A673 (cell line): ENCODE results near the gene CYTH2. TPM values are rescaled to one million over a fixed set of nuclear protein-coding genes. Genes with fewer than 3 reads are reported as not detected.
"Not testable (repeated sequence)": the region's sequence is repeated elsewhere in the genome, so short reads cannot be mapped to it uniquely, and the experiment has no call there.

Experiments
- BruUV-seq: library from RNA; stranded (reverse); fragments of 400-500 nt; replicated peaks from 2 replicates; lab custom pipeline; 2021; lab: Mats Ljungman, UMichigan
- CTCF ChIA-PET: fragments of 300-600 bp; sonication (Branson Sonifier 250); formaldehyde crosslinking; loops from one replicate; lab custom pipeline; 2022; ENCODE audit warnings: antibody characterized with exemption; lab: Charles Lee
- POLR2A ChIA-PET: fragments of 300-600 bp; sonication (Branson Sonifier 250); formaldehyde crosslinking; loops from one replicate; lab custom pipeline; 2022; ENCODE audit warnings: antibody characterized with exemption; ENCODE audit not compliant: low non-redundant PET; lab: Charles Lee
- DNase-seq: peaks from one replicate; pipeline ENCODE4 v3.0.0-alpha.2; 2015; ENCODE audit warnings: low spot score
- H3K27ac ChIP-seq: fragments of 200-600 bp; sonication (generic); 2 replicates; pipeline ENCODE4 v1.5.1; 2016; ENCODE audit warnings: mixed run types, low read depth, mild to moderate bottlenecking, mixed read lengths, antibody characterized with exemption, low read length; ENCODE audit not compliant: poor library complexity, severe bottlenecking
- H3K27me3 ChIP-seq: fragments of 200-600 bp; sonication (generic); replicated peaks from 2 replicates; pipeline ENCODE4 v1.6.1; 2017; ENCODE audit warnings: mixed run types, low read depth, mild to moderate bottlenecking, mixed read lengths, antibody characterized with exemption, low read length; ENCODE audit not compliant: insufficient read depth, poor library complexity
- H3K36me3 ChIP-seq: fragments of 200-600 bp; sonication (generic); 2 replicates; pipeline ENCODE4 v1.6.1; 2016; ENCODE audit warnings: mixed run types, mild to moderate bottlenecking, mixed read lengths, antibody characterized with exemption, low read length; ENCODE audit not compliant: insufficient read depth, poor library complexity, severe bottlenecking
- H3K4me1 ChIP-seq: fragments of 200-600 bp; sonication (generic); 2 replicates; pipeline ENCODE4 v1.6.1; 2017; ENCODE audit warnings: mixed run types, mild to moderate bottlenecking, mixed read lengths, antibody characterized with exemption, low read length; ENCODE audit not compliant: insufficient read depth, poor library complexity, severe bottlenecking
- H3K4me3 ChIP-seq: fragments of 200-600 bp; sonication (generic); 2 replicates; pipeline ENCODE4 v1.5.1; 2016; ENCODE audit warnings: low read depth, mixed run types, mild to moderate bottlenecking, mixed read lengths, low read length; ENCODE audit not compliant: poor library complexity, severe bottlenecking
- H3K9me3 ChIP-seq: fragments of 200-600 bp; sonication (generic); 2 replicates; pipeline ENCODE4 v1.6.1; 2016; ENCODE audit warnings: mixed run types, low read depth, mild to moderate bottlenecking, mixed read lengths, antibody characterized with exemption, low read length; ENCODE audit not compliant: poor library complexity, severe bottlenecking
- EZH2 ChIP-seq: fragments of 200-600 bp; sonication (generic); IDR thresholded peaks from 2 replicates; pipeline ENCODE4 v1.6.1; 2017; ENCODE audit warnings: borderline replicate concordance, low read depth, mild to moderate bottlenecking, mixed read lengths, antibody characterized with exemption, low read length; ENCODE audit not compliant: poor library complexity, severe bottlenecking
- intact Hi-C: fragments of 100-400 bp; cut with micrococcal nuclease; formaldehyde crosslinking; loops from one replicate; pipeline ENCODE4 v1.10.0; 2022; ENCODE audit not compliant: unreplicated experiment
- total RNA-seq: library from RNA; stranded (reverse); gene quantifications from 2 replicates; pipeline ENCODE4 v1.2.3, GENCODE V29; 2021
- TF ChIP-seq, protein P1 (sequence below): fragments of 300-800, 200-600 bp; sonication (generic); conservative IDR thresholded peaks from 2 replicates; pipeline ENCODE4 v1.5.1; 2017; ENCODE audit warnings: low read depth, mild to moderate bottlenecking, antibody characterized with exemption, low read length, moderate library complexity, mixed read lengths

CYTH2 gene
- total RNA-seq, 1 experiment from 2014 or later = 125 TPM

GRCh38 chr19:48518207-48518606 is 49.0 kb downstream of the CYTH2 start:
- POLR2A ChIA-PET = no interaction called here
- no peaks in the 10 kb centered on the region for H3K36me3 ChIP-seq
- CTCF ChIA-PET = no interaction called here
- BruUV-seq = no TSS peak
- H3K27ac ChIP-seq = no peak overlapping the region
- H3K4me1 ChIP-seq = no peaks in the 10 kb centered on the region
- no peak for DNase-seq
- no peak overlapping the region for H3K4me3 ChIP-seq
- TF ChIP-seq, protein P1, sequence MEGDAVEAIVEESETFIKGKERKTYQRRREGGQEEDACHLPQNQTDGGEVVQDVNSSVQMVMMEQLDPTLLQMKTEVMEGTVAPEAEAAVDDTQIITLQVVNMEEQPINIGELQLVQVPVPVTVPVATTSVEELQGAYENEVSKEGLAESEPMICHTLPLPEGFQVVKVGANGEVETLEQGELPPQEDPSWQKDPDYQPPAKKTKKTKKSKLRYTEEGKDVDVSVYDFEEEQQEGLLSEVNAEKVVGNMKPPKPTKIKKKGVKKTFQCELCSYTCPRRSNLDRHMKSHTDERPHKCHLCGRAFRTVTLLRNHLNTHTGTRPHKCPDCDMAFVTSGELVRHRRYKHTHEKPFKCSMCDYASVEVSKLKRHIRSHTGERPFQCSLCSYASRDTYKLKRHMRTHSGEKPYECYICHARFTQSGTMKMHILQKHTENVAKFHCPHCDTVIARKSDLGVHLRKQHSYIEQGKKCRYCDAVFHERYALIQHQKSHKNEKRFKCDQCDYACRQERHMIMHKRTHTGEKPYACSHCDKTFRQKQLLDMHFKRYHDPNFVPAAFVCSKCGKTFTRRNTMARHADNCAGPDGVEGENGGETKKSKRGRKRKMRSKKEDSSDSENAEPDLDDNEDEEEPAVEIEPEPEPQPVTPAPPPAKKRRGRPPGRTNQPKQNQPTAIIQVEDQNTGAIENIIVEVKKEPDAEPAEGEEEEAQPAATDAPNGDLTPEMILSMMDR = no peak
- no peak for TF ChIP-seq EZH2
- no peaks in the 10 kb centered on the region for H3K27me3 ChIP-seq
- no peaks in the 10 kb centered on the region for H3K9me3 ChIP-seq
- intact Hi-C loops = no loop called here

DNA sequence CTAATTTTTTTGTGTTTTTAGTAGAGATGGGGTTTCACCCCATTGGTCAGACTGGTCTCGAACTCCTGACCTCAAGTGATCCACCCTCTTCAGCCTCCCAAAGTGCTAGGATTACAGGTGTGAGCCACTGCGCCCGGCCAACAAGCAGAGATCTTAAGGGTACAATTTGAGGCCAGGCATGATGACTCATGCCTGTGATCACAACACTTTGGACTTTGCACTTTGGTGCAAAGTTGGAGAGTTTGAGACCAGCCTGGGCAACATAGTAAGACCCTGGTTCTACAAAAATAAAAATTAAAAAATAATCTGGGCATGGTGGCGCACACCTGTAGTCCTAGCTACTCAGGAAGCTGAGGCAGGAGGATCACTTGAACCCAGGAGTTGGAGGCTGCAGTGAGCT is 50.3 kb downstream of the CYTH2 start:
- H3K36me3 ChIP-seq, DNase-seq, H3K27me3 ChIP-seq, H3K9me3 ChIP-seq, intact Hi-C loops, H3K4me3 ChIP-seq, H3K27ac ChIP-seq, POLR2A ChIA-PET, H3K4me1 ChIP-seq, BruUV-seq: not testable (repeated sequence)
- CTCF ChIA-PET = interaction anchor here (0.6 kb wide), 1 partner anchor 208 kb away, joined by 3 read pairs; no protein-coding TSS in a partner anchor

DNA sequence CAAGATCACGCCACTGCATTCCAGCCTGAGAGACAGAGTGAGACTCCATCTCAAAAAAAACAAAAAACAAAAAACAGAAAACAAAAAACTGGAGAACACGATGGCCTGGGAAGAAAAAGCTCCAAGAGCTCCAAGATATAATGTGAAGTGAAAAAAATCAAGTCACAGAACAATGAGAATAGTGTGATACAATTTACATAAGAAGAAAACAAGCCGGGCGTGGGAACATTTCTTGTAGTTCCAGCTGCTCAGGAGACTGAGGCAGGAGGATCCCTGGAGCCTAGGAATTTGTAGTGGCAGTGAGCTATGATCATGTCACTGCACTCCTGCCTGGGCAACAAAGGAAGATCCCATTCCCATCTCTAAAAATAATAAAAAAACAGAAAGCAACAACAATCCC is 51.0 kb downstream of the CYTH2 start:
- no peaks in the 10 kb centered on the region for H3K4me1 ChIP-seq
- POLR2A ChIA-PET = interaction anchor here (0.6 kb wide), 1 partner anchor 205 kb away, joined by 5 read pairs; no protein-coding TSS in a partner anchor
- no peak for TF ChIP-seq EZH2
- TF ChIP-seq, protein P1 = no peak
- no peak for DNase-seq
- CTCF ChIA-PET = no interaction called here
- intact Hi-C loops = no loop called here
- no peak overlapping the region for H3K27ac ChIP-seq
- H3K27me3 ChIP-seq = no peaks in the 10 kb centered on the region
- BruUV-seq = no TSS peak
- peaks cover 8% of the 10 kb centered on the region for H3K9me3 ChIP-seq
- H3K36me3 ChIP-seq = no peaks in the 10 kb centered on the region
- no peak overlapping the region for H3K4me3 ChIP-seq

DNA sequence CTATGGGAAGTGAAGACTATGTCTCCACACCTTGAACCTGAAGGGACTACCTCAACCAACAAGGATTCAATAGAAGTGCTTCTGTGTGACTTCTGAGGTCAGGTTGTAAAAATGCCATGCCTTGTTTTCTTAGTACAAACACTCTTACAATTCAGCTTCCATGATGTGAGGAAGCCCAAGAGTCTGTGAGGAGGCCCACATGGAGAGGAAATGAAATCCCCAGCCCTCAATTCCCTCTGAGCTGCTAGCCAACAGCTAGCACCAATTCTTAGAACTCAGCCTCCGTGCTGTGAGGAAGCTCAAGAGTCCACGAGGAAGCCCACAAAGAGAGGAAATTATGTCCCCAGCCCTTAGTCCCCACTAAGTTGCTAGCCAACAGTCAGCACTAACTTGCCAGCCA is 55.1 kb downstream of the CYTH2 start:
- DNase-seq = no peak
- POLR2A ChIA-PET = no interaction called here
- Histone ChIP-seq H3K4me3 (no peak overlapping the region), H3K27ac (no peak overlapping the region), H3K4me1 (no peaks in the 10 kb centered on the region), H3K27me3 (no peaks in the 10 kb centered on the region), H3K36me3 (no peaks in the 10 kb centered on the region), H3K9me3 (peaks cover 12% of the 10 kb centered on the region)
- CTCF ChIA-PET = no interaction called here
- TF ChIP-seq EZH2 = no peak
- TF ChIP-seq, protein P1 = no peak
- intact Hi-C loops = no loop called here
- no TSS peak for BruUV-seq
